Nephron progenitor cell (in vitro differentiated cells): ENCODE measurements around the gene PLEKHF1.

Experiments used
- DNase-seq: peaks from one replicate; pipeline ENCODE4 v3.0.0; 2021
- H3K27ac Mint-ChIP-seq: 2 replicates; pipeline ENCODE4 v1.8.0; 2021; ENCODE audit warnings: mild to moderate bottlenecking, moderate library complexity, mixed read lengths
- H3K27me3 Mint-ChIP-seq: 2 replicates; pipeline ENCODE4 v1.8.0; 2021; ENCODE audit warnings: mild to moderate bottlenecking, low read depth, mixed read lengths; ENCODE audit not compliant: poor library complexity
- H3K36me3 Mint-ChIP-seq: 2 replicates; pipeline ENCODE4 v1.8.0; 2021; ENCODE audit warnings: low read depth, mixed read lengths
- H3K4me1 Mint-ChIP-seq: 2 replicates; pipeline ENCODE4 v1.8.0; 2021; ENCODE audit warnings: mixed read lengths
- H3K4me3 Mint-ChIP-seq: 2 replicates; pipeline ENCODE4 v1.8.0; 2021; ENCODE audit warnings: mild to moderate bottlenecking, moderate library complexity, mixed read lengths
- H3K9me3 Mint-ChIP-seq: 2 replicates; pipeline ENCODE4 v1.8.0; 2021; ENCODE audit warnings: mild to moderate bottlenecking, moderate library complexity, mixed read lengths
- CTCF ChIP-seq: fragments of 200-600 bp; sonication (generic); IDR thresholded peaks from 2 replicates; pipeline ENCODE4 v1.5.0; 2021; ENCODE audit warnings: antibody characterized with exemption

Gene PLEKHF1

GRCh38 chr19:29631450-29631849, 33.8 kb upstream of the PLEKHF1 start:
- TF ChIP-seq CTCF: no peak
- H3K4me1 Mint-ChIP-seq: peaks cover 31% of the 10 kb centered on the region

GRCh38 chr19:29634002-29634401, 31.3 kb upstream of the PLEKHF1 start:
- no peak for TF ChIP-seq CTCF
- peaks cover 49% of the 10 kb centered on the region for H3K4me1 Mint-ChIP-seq
- peaks cover 3% of the 10 kb centered on the region for H3K27me3 Mint-ChIP-seq

More at GRCh38 chr19:29631450-29631849, 33.8 kb upstream of the PLEKHF1 start:
- no peak overlapping the region for H3K4me3 Mint-ChIP-seq
- peaks cover 2% of the 10 kb centered on the region for H3K9me3 Mint-ChIP-seq
- H3K36me3 Mint-ChIP-seq: no peaks in the 10 kb centered on the region
- H3K27ac Mint-ChIP-seq: no peak overlapping the region
- no peak for DNase-seq
- peaks cover 3% of the 10 kb centered on the region for H3K27me3 Mint-ChIP-seq

GRCh38 chr19:29634423-29635130, 30.7 kb upstream of the PLEKHF1 start:
- TF ChIP-seq CTCF: no peak
- Mint-ChIP-seq H3K4me3 (no peak overlapping the region), H3K4me1 (peaks cover 49% of the 10 kb centered on the region), H3K36me3 (no peaks in the 10 kb centered on the region), H3K27ac (no peak overlapping the region), H3K27me3 (peaks cover 3% of the 10 kb centered on the region), H3K9me3 (peaks cover 2% of the 10 kb centered on the region)
- DNase-seq: no peak

More at GRCh38 chr19:29634002-29634401, 31.3 kb upstream of the PLEKHF1 start:
- DNase-seq: no peak
- Mint-ChIP-seq H3K27ac (no peak overlapping the region), H3K36me3 (no peaks in the 10 kb centered on the region), H3K4me3 (no peak overlapping the region), H3K9me3 (peaks cover 2% of the 10 kb centered on the region)

DNA sequence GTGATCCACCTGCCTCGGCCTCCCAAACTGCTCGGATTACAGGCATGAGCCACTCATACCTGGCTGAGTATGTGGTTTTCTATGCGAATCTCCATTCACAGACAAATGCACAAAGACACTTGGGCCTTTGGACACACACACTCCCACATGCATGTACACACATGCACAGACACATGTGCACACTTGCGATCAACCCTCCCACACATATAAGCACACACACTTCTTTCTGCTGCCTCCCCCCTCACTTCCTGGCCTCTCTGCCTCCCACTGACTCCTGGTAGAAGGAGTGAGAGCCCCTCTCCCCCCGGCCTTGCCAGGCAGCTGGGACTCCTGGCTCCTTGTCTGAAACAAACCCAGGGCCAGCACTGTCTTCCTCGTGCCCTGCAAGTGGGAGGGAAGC, 29.3 kb upstream of the PLEKHF1 start:
- H3K27me3 Mint-ChIP-seq: peaks cover 5% of the 10 kb centered on the region
- peaks cover 43% of the 10 kb centered on the region for H3K4me1 Mint-ChIP-seq
- no peak for TF ChIP-seq CTCF
- peaks cover 2% of the 10 kb centered on the region for H3K9me3 Mint-ChIP-seq
- H3K4me3 Mint-ChIP-seq: no peak overlapping the region
- H3K36me3 Mint-ChIP-seq: no peaks in the 10 kb centered on the region
- no peak overlapping the region for H3K27ac Mint-ChIP-seq
- no peak for DNase-seq

- DNase-seq: no peak
- no peak overlapping the region for H3K4me3 Mint-ChIP-seq
- peaks cover 2% of the 10 kb centered on the region for H3K9me3 Mint-ChIP-seq
- H3K27me3 Mint-ChIP-seq: peaks cover 6% of the 10 kb centered on the region
- no peak for TF ChIP-seq CTCF
- no peaks in the 10 kb centered on the region for H3K36me3 Mint-ChIP-seq
- H3K4me1 Mint-ChIP-seq: peaks cover 48% of the 10 kb centered on the region
- no peak overlapping the region for H3K27ac Mint-ChIP-seq
Measured at GRCh38 chr19:29636553-29637360, 28.5 kb upstream of the PLEKHF1 start.
